Stimulated activated CD4-positive, alpha-beta T cell treated with anti-CD3 and anti-CD28 coated beads, Interleukin-1b, Interleukin-23, amount 100 ng/mL, for 1 hour (primary cell): Measurements from ENCODE around the gene ZNRF2.
"Not testable (repeated sequence)": the region's sequence is repeated elsewhere in the genome, so short reads cannot be mapped to it uniquely, and the experiment has no call there.

Experiments used
- DNase-seq, 2 donors: peaks; one replicate each; pipeline ENCODE4 v3.0.0-alpha.2; 2020; ENCODE audit warnings: low read depth in 2 of 2

ZNRF2 gene

GRCh38 chr7:30353932-30354607 is 69.7 kb downstream of the ZNRF2 start:
- no peak for DNase-seq

GRCh38 chr7:30354791-30355190 is 70.4 kb downstream of the ZNRF2 start:
- no peak for DNase-seq

- DNase-seq = no peak
These were observed 75.6 kb downstream of the ZNRF2 start for GRCh38 chr7:30359957-30360356.

GRCh38 chr7:30363778-30364563 is 79.6 kb downstream of the ZNRF2 start:
- no peak for DNase-seq

- no peak for DNase-seq
These were observed 80.4 kb downstream of the ZNRF2 start for GRCh38 chr7:30364773-30365172.

- DNase-seq = no peak
These were observed 81.2 kb downstream of the ZNRF2 start for GRCh38 chr7:30365621-30366020.

GRCh38 chr7:30366606-30367005 is 82.2 kb downstream of the ZNRF2 start:
- no peak for DNase-seq

- DNase-seq = no peak
These were observed 83.2 kb downstream of the ZNRF2 start for GRCh38 chr7:30367561-30367960.

- no peak for DNase-seq
These were observed 85.5 kb downstream of the ZNRF2 start for GRCh38 chr7:30369879-30370278.

- no peak for DNase-seq
These were observed 86.9 kb downstream of the ZNRF2 start for GRCh38 chr7:30371321-30371720.

- no peak for DNase-seq
These were observed 93.9 kb downstream of the ZNRF2 start for GRCh38 chr7:30378275-30378674.

- no peak for DNase-seq
These were observed 94.7 kb downstream of the ZNRF2 start for GRCh38 chr7:30379131-30379530.

GRCh38 chr7:30379741-30380140 is 95.3 kb downstream of the ZNRF2 start:
- DNase-seq = no peak

- no peak for DNase-seq
These were observed 95.9 kb downstream of the ZNRF2 start for GRCh38 chr7:30380294-30380693.

- DNase-seq = not testable (repeated sequence)
These were observed 96.4 kb downstream of the ZNRF2 start for GRCh38 chr7:30380824-30381223.

- DNase-seq = no peak
These were observed 98.2 kb downstream of the ZNRF2 start for GRCh38 chr7:30382607-30383006.

- no peak for DNase-seq
These were observed 105.4 kb downstream of the ZNRF2 start for GRCh38 chr7:30389791-30390190.

GRCh38 chr7:30390736-30391636 is 106.6 kb downstream of the ZNRF2 start:
- DNase-seq = no peak

GRCh38 chr7:30391806-30392205 is 107.4 kb downstream of the ZNRF2 start:
- DNase-seq = no peak

GRCh38 chr7:30395676-30396075 is 111.3 kb downstream of the ZNRF2 start:
- no peak for DNase-seq

GRCh38 chr7:30396389-30396788 is 112.0 kb downstream of the ZNRF2 start:
- no peak for DNase-seq

- no peak for DNase-seq
These were observed 119.1 kb downstream of the ZNRF2 start for GRCh38 chr7:30403477-30403876.
